Measurements from ENCODE around the gene THRB.

THRB gene

GRCh38 chr3:24388611-24389010, 106.0 kb downstream of the THRB start:
- TF ChIP-seq, protein P1, sequence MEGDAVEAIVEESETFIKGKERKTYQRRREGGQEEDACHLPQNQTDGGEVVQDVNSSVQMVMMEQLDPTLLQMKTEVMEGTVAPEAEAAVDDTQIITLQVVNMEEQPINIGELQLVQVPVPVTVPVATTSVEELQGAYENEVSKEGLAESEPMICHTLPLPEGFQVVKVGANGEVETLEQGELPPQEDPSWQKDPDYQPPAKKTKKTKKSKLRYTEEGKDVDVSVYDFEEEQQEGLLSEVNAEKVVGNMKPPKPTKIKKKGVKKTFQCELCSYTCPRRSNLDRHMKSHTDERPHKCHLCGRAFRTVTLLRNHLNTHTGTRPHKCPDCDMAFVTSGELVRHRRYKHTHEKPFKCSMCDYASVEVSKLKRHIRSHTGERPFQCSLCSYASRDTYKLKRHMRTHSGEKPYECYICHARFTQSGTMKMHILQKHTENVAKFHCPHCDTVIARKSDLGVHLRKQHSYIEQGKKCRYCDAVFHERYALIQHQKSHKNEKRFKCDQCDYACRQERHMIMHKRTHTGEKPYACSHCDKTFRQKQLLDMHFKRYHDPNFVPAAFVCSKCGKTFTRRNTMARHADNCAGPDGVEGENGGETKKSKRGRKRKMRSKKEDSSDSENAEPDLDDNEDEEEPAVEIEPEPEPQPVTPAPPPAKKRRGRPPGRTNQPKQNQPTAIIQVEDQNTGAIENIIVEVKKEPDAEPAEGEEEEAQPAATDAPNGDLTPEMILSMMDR (IDR thresholded peaks at IDR 0.05) = no peak

GRCh38 chr3:24388159-24388558, 106.5 kb downstream of the THRB start:
- TF ChIP-seq, protein P1 (IDR thresholded peaks at IDR 0.05) = no peak

GRCh38 chr3:24387493-24387892, 107.2 kb downstream of the THRB start:
- TF ChIP-seq, protein P1 (IDR thresholded peaks at IDR 0.05) = no peak

- TF ChIP-seq, protein P1 (IDR thresholded peaks at IDR 0.05) = no peak
Measured at GRCh38 chr3:24387000-24387399, 107.7 kb downstream of the THRB start.

- TF ChIP-seq, protein P1 (IDR thresholded peaks at IDR 0.05) = no peak
Measured at GRCh38 chr3:24386458-24386857, 108.2 kb downstream of the THRB start.

DNA sequence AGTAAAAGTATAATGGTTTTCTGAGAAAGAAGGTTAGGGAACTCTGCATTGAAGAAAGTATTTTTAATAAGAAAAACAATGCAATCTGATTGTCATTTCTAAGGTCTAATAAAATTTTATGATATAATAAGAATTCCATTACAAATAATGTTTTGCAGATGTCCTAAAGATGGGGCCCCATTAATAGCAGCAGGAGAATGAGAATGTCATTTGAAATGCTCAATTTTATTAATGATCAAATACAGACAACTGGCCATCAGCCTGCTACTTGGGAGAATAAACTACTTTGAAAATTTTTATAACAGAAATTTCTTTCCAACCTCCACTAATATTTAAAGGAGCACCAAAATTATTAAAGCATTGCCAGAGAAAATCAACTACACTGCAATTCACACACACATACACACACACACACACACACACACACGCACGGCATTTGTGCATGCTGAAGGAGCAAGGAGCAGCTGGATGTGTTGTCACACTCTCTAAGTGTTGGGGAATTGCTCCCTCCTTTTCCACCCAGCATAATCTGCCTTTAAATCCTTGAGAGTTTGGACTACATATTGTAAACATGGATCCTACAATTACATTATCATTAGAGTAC, 109.5 kb downstream of the THRB start:
- TF ChIP-seq, protein P1 (IDR thresholded peaks at IDR 0.05) = no peak

DNA sequence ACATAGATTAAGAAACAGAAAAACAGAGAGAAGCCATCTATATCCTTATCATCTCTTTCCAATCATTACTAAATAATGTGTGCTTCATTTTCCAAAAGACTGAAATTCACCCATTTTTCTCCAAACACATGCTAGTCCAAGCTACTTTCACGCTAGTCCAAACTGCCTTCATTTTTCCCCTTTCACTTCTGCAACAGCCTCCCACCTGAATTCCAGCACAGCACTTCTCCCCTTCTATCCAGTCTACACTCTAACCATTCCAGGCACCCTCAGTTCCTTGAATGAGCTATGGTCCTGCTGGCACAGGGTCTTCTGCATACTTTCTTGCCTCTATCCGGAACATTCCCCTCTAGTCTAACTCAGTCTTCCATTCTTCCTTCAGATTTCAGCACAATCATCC, 112.0 kb downstream of the THRB start:
- TF ChIP-seq, protein P1 (IDR thresholded peaks at IDR 0.05) = no peak

DNA sequence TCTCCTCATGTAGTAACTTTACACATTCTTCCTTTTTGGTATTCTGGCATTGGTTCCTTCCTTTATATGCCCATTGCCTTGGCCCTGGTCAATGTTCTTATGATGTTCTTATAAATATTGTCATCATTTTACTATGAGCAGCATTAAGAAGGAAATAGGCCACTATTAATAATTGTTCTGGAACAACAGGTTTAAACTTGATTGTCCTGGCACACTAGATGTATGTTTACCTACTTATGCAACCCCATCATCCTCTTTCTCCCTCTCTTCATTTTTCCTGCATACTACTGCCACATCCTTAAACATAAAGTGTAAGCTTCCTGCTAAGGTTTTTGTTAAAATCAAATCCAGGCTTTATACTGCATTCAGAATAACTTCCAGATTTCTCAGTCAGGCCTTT, 114.7 kb downstream of the THRB start:
- TF ChIP-seq, protein P1 (IDR thresholded peaks at IDR 0.05) = no peak

Measured in LNCAP (cell line).